Stimulated activated CD4-positive, alpha-beta T cell treated with anti-CD3 and anti-CD28 coated beads, Interleukin-1b, Interleukin-23, amount 100 ng/mL, for 24 hours (primary cell): Measurements from ENCODE around the gene ATP10B.

Experiments
- DNase-seq, 4 experiments: peaks; one replicate each; pipeline ENCODE4 v3.0.0-alpha.2; 2020; ENCODE audit warnings: low read depth in 4 of 4, low spot score in 1 of 4

Gene ATP10B

GRCh38 chr5:160555971-160556631 is 295.9 kb downstream of the ATP10B start:
- DNase-seq: no peak

GRCh38 chr5:160555581-160555970 is 296.4 kb downstream of the ATP10B start:
- no peak for DNase-seq

- no peak for DNase-seq
Measured at GRCh38 chr5:160550075-160550474, 301.9 kb downstream of the ATP10B start.

GRCh38 chr5:160548949-160549645 is 302.9 kb downstream of the ATP10B start:
- DNase-seq: no peak

GRCh38 chr5:160547872-160548271 is 304.1 kb downstream of the ATP10B start:
- DNase-seq: no peak

GRCh38 chr5:160547061-160547460 is 304.9 kb downstream of the ATP10B start:
- DNase-seq: no peak

- no peak for DNase-seq
Measured at GRCh38 chr5:160545832-160546231, 306.2 kb downstream of the ATP10B start.

- DNase-seq: no peak
Measured at GRCh38 chr5:160543395-160543794, 308.6 kb downstream of the ATP10B start.

GRCh38 chr5:160542840-160543239 is 309.2 kb downstream of the ATP10B start:
- DNase-seq: no peak

GRCh38 chr5:160542281-160542680 is 309.7 kb downstream of the ATP10B start:
- DNase-seq: no peak

- DNase-seq: peak; percentile 18 to 62 (median 30)
Measured at GRCh38 chr5:160539431-160539830, 312.6 kb downstream of the ATP10B start.

GRCh38 chr5:160537940-160538339 is 314.1 kb downstream of the ATP10B start:
- no peak for DNase-seq

- no peak for DNase-seq
Measured at GRCh38 chr5:160537116-160537515, 314.9 kb downstream of the ATP10B start.

- no peak for DNase-seq
Measured at GRCh38 chr5:160534914-160535313, 317.1 kb downstream of the ATP10B start.

- DNase-seq: no peak
Measured at GRCh38 chr5:160534125-160534524, 317.9 kb downstream of the ATP10B start.

- no peak for DNase-seq
Measured at GRCh38 chr5:160525471-160526261, 326.3 kb downstream of the ATP10B start.

GRCh38 chr5:160524827-160525226 is 327.2 kb downstream of the ATP10B start:
- no peak for DNase-seq

GRCh38 chr5:160523502-160524163 is 328.4 kb downstream of the ATP10B start:
- DNase-seq: no peak

GRCh38 chr5:160521392-160521663 is 330.7 kb downstream of the ATP10B start:
- DNase-seq: no peak

GRCh38 chr5:160520609-160521391 is 331.2 kb downstream of the ATP10B start:
- no peak for DNase-seq
